Measurements from ENCODE around the gene PDZRN3.

GRCh38 chr3:73493543-73494308 lies 131.0 kb downstream of the PDZRN3 start:
- TF ChIP-seq CTCF (conservative IDR thresholded peaks at IDR 0.05) (no peak), ZFX (IDR thresholded peaks at IDR 0.05) (no peak)
